CD14-positive monocyte (primary cell): ENCODE measurements around the gene ITPA. TPM values are rescaled to one million over a fixed set of nuclear protein-coding genes. Genes with fewer than 3 reads are reported as not detected.
"Not testable (repeated sequence)": the region's sequence is repeated elsewhere in the genome, so short reads cannot be mapped to it uniquely, and the experiment has no call there.

Experiments used
- DNase-seq, 3 donors: peaks; one replicate each; pipeline ENCODE4 v3.0.0-alpha.2; 2011 to 2022
- H2AFZ ChIP-seq: 2 replicates; pipeline ENCODE4 v1.6.0; 2012; ENCODE audit warnings: mild to moderate bottlenecking, low read depth, low read length, inconsistent platforms; ENCODE audit not compliant: insufficient read depth, poor library complexity, severe bottlenecking
- H3K27ac ChIP-seq, 2 donors: 1 replicate in 1 of 2; 2 replicates in 1 of 2; pipeline ENCODE4 v1.5.1; 2012 to 2013; ENCODE audit warnings: low read length in 2 of 2, control low read depth in 1 of 2, inconsistent platforms in 1 of 2, low read depth in 1 of 2, mild to moderate bottlenecking in 1 of 2
- H3K27me3 ChIP-seq, 2 donors: one replicate each; pipeline versions ENCODE4 v1.6.0 to v1.6.1; 2011 to 2013; ENCODE audit warnings: low read length in 2 of 2; ENCODE audit not compliant: control insufficient read depth in 2 of 2, insufficient read depth in 2 of 2
- H3K36me3 ChIP-seq, 2 donors: replicated peaks in 1 of 2; 1 replicate in 1 of 2; 2 replicates in 1 of 2; pipeline versions ENCODE4 v1.5.1 to v1.6.1; 2012 to 2013; ENCODE audit warnings: low read length in 2 of 2, control low read depth in 1 of 2, inconsistent platforms in 1 of 2, mild to moderate bottlenecking in 1 of 2; ENCODE audit not compliant: insufficient read depth in 2 of 2, control insufficient read depth in 1 of 2
- H3K4me1 ChIP-seq, 2 donors: 1 replicate in 1 of 2; 2 replicates in 1 of 2; pipeline versions ENCODE4 v1.5.1 to v1.6.1; 2012 to 2013; ENCODE audit warnings: low read length in 2 of 2, control low read depth in 1 of 2, inconsistent platforms in 1 of 2, mild to moderate bottlenecking in 1 of 2, moderate library complexity in 1 of 2; ENCODE audit not compliant: insufficient read depth in 2 of 2, control insufficient read depth in 1 of 2
- H3K4me2 ChIP-seq: replicated peaks from 2 replicates; pipeline ENCODE3; 2012; ENCODE audit warnings: low read length, moderate library complexity, mild to moderate bottlenecking; ENCODE audit not compliant: poor library complexity, severe bottlenecking; ENCODE audit errors: extremely low read depth
- H3K4me3 ChIP-seq, 3 experiments: fragments of 200-600 bp in 1 of 3; sonication (generic) in 1 of 3; replicated peaks in 1 of 3; 1 replicate in 2 of 3; 2 replicates in 1 of 3; pipeline ENCODE4 v1.5.1; 2011 to 2013; ENCODE audit warnings: low read length in 3 of 3, mild to moderate bottlenecking in 3 of 3, control low read depth in 2 of 3, low read depth in 2 of 3, inconsistent platforms in 1 of 3, moderate library complexity in 1 of 3
- H3K79me2 ChIP-seq: 2 replicates; pipeline ENCODE4 v1.6.0; 2012; ENCODE audit warnings: mild to moderate bottlenecking, control low read depth, inconsistent platforms, low read length, moderate library complexity; ENCODE audit not compliant: insufficient read depth
- H3K9ac ChIP-seq: 2 replicates; pipeline ENCODE4 v1.6.0; 2017; ENCODE audit warnings: low read length, mild to moderate bottlenecking; ENCODE audit not compliant: insufficient read depth, poor library complexity, severe bottlenecking
- H3K9me3 ChIP-seq, 2 donors: replicated peaks in 1 of 2; 1 replicate in 1 of 2; 2 replicates in 1 of 2; pipeline versions ENCODE4 v1.5.1 to v1.6.1; 2012 to 2013; ENCODE audit warnings: low read length in 2 of 2, control low read depth in 1 of 2; ENCODE audit not compliant: control insufficient read depth in 1 of 2, insufficient read depth in 1 of 2
- H4K20me1 ChIP-seq: 2 replicates; pipeline ENCODE4 v1.6.0; 2012; ENCODE audit warnings: mild to moderate bottlenecking, low read length, control low read depth, moderate library complexity; ENCODE audit not compliant: insufficient read depth
- H3K27ac Mint-ChIP-seq, 7 donors: one replicate each; pipeline ENCODE4 v1.8.0; 2020; ENCODE audit warnings: mild to moderate bottlenecking in 7 of 7, mixed read lengths in 7 of 7, moderate library complexity in 6 of 7, inconsistent platforms in 2 of 7
- H3K27me3 Mint-ChIP-seq, 3 donors: one replicate each; pipeline ENCODE4 v1.8.0; 2021 to 2022; ENCODE audit warnings: low read depth in 3 of 3, mild to moderate bottlenecking in 3 of 3, mixed read lengths in 3 of 3, moderate library complexity in 3 of 3, inconsistent platforms in 1 of 3
- H3K36me3 Mint-ChIP-seq, 2 donors: one replicate each; pipeline ENCODE4 v1.8.0; 2020; ENCODE audit warnings: mixed read lengths in 2 of 2, inconsistent platforms in 1 of 2, mild to moderate bottlenecking in 1 of 2
- H3K4me1 Mint-ChIP-seq: one replicate; pipeline ENCODE4 v1.8.0; 2020; ENCODE audit warnings: mild to moderate bottlenecking, mixed read lengths
- H3K4me3 Mint-ChIP-seq, 2 donors: one replicate each; pipeline ENCODE4 v1.8.0; 2020; ENCODE audit warnings: mild to moderate bottlenecking in 2 of 2, mixed read lengths in 2 of 2, moderate library complexity in 1 of 2
- H3K9me3 Mint-ChIP-seq, 7 donors: one replicate each; pipeline ENCODE4 v1.8.0; 2020 to 2022; ENCODE audit warnings: mixed read lengths in 7 of 7, mild to moderate bottlenecking in 6 of 7, moderate library complexity in 6 of 7, inconsistent platforms in 2 of 7
- WGBS: methylation state at CpG from one replicate; pipeline ENCODE4 v1.1.5; 2013; ENCODE audit warnings: missing lambda C conversion rate; ENCODE audit not compliant: insufficient coverage; 5-methylcytosine and 5-hydroxymethylcytosine counted together
- intact Hi-C, 2 donors: fragments of 100-400 bp; cut with micrococcal nuclease; formaldehyde crosslinking; loops; one replicate each; pipeline versions ENCODE4 v1.15.0 to v1.15.1; 2023
- polyA plus RNA-seq, 3 donors: library from polyadenylated mRNA; depleted of rRNA in 1 of 3; unstranded in 2 of 3; stranded (reverse) in 1 of 3; fragments of 300-500 nt in 2 of 3; fragments of >200 nt in 1 of 3; fragmentation: Illumina TruSeq in 2 of 3; gene quantifications; 1 replicate in 2 of 3; 2 replicates in 1 of 3; pipeline ENCODE4 v1.2.3, GENCODE V29; 2012 to 2021
- TF ChIP-seq, protein P1 (sequence below): fragments of 200-600 bp; IDR thresholded peaks from one replicate; pipeline ENCODE4 v1.8.0; 2022; ENCODE audit warnings: antibody characterized with exemption, mild to moderate bottlenecking

Gene ITPA
- polyA plus RNA-seq, 3 donors, result 39.5 to 62.8 (median 57.0) TPM

- no peak overlapping the region for H2AFZ ChIP-seq
- H3K36me3 ChIP-seq, result peaks cover 3 to 4% of the 10 kb centered on the region in 2 donors
- H3K9me3 ChIP-seq, result no peaks in the 10 kb centered on the region
- H3K36me3 Mint-ChIP-seq, result peaks cover 3 to 10% of the 10 kb centered on the region in 2 donors
- H3K4me3 ChIP-seq, result no peak overlapping the region
- H4K20me1 ChIP-seq, result no peaks in the 10 kb centered on the region
- H3K4me1 ChIP-seq, result no peaks in the 10 kb centered on the region
- H3K27me3 ChIP-seq, result no peaks in the 10 kb centered on the region
- H3K4me3 Mint-ChIP-seq, result no peak overlapping the region
- no peak overlapping the region for H3K9ac ChIP-seq
- intact Hi-C loops, result no loop called here
- no peak overlapping the region for H3K4me2 ChIP-seq
- WGBS, result no CpG with 5 or more reads among the region's 3 CpGs
- H3K27ac Mint-ChIP-seq, result peak overlapping the region in 2 of 7 donors; percentile 7 to 31
- H3K27ac ChIP-seq, result no peak overlapping the region
- no peaks in the 10 kb centered on the region for H3K79me2 ChIP-seq
- no peaks in the 10 kb centered on the region for H3K4me1 Mint-ChIP-seq
- peaks cover 0 to 2% (median 0%) of the 10 kb centered on the region in 3 donors for H3K27me3 Mint-ChIP-seq
- DNase-seq, result no peak
- TF ChIP-seq, protein P1, sequence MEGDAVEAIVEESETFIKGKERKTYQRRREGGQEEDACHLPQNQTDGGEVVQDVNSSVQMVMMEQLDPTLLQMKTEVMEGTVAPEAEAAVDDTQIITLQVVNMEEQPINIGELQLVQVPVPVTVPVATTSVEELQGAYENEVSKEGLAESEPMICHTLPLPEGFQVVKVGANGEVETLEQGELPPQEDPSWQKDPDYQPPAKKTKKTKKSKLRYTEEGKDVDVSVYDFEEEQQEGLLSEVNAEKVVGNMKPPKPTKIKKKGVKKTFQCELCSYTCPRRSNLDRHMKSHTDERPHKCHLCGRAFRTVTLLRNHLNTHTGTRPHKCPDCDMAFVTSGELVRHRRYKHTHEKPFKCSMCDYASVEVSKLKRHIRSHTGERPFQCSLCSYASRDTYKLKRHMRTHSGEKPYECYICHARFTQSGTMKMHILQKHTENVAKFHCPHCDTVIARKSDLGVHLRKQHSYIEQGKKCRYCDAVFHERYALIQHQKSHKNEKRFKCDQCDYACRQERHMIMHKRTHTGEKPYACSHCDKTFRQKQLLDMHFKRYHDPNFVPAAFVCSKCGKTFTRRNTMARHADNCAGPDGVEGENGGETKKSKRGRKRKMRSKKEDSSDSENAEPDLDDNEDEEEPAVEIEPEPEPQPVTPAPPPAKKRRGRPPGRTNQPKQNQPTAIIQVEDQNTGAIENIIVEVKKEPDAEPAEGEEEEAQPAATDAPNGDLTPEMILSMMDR, result no peak
- H3K9me3 Mint-ChIP-seq, result no peaks in the 10 kb centered on the region
Observed at GRCh38 chr20:3183896-3184612, 25.2 kb upstream of the ITPA start.

DNA sequence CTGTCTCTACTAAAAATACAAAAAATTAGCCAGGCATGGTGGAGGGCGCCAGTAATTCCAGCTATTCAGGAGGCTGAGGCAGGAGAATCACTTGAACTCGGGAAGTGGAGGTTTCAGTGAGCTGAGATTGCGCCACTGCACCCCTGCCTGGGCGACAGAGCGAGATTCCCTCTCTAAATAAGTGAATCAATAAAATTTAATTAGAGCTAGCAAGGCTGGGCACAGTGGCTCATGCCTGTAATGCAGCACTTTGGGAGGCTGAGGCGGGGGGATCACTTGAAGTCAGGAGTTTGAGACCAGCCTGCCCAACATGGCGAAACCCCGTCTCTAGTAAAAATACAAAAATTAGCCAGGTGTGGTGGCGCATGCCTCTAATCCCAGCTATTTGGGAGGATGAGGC, 21.4 kb upstream of the ITPA start:
- H3K4me3 Mint-ChIP-seq, H3K9me3 Mint-ChIP-seq, H3K27ac ChIP-seq, H3K27me3 Mint-ChIP-seq, DNase-seq, H3K9ac ChIP-seq, intact Hi-C loops, H3K4me1 Mint-ChIP-seq, H3K9me3 ChIP-seq, H3K79me2 ChIP-seq, H4K20me1 ChIP-seq, H3K27me3 ChIP-seq, H2AFZ ChIP-seq, H3K4me3 ChIP-seq, H3K4me1 ChIP-seq, H3K4me2 ChIP-seq: not testable (repeated sequence)
- Mint-ChIP-seq H3K36me3 (peaks cover 40 to 48% of the 10 kb centered on the region in 2 donors), H3K27ac (peak overlapping the region in 1 of 7 donors; percentile 68)
- H3K36me3 ChIP-seq, result peaks cover 38 to 42% of the 10 kb centered on the region in 2 donors
- WGBS, result 100% methylated on average over 4 of the region's 9 CpGs
